Mucosa of descending colon (tissue), 3 donors: ENCODE measurements around the gene TRIM25. TPM values are rescaled to one million over a fixed set of nuclear protein-coding genes. Genes with fewer than 3 reads are reported as not detected.

ENCODE experiments used
- ATAC-seq: fragments of 200-7000 bp; cut with Tn5 transposase; one replicate; pipeline ENCODE4 v1.9.1; 2020; ENCODE audit warnings: mild to moderate bottlenecking, moderate library complexity
- DNase-seq, 3 donors: peaks; one replicate each; pipeline ENCODE4 v3.0.0-alpha.2; 2020
- H3K36me3 ChIP-seq: fragments of 200-600 bp; one replicate; pipeline ENCODE4 v1.8.0; 2021; ENCODE audit warnings: low read depth, mild to moderate bottlenecking
- H3K4me1 ChIP-seq: fragments of 200-600 bp; one replicate; pipeline ENCODE4 v1.8.0; 2021; ENCODE audit warnings: low read depth, mild to moderate bottlenecking
- H3K4me3 ChIP-seq: fragments of 200-600 bp; one replicate; pipeline ENCODE4 v1.8.0; 2021; ENCODE audit warnings: mild to moderate bottlenecking
- H3K9me3 ChIP-seq: fragments of 200-600 bp; one replicate; pipeline ENCODE4 v1.8.0; 2021; ENCODE audit warnings: mild to moderate bottlenecking
- CTCF ChIP-seq: fragments of 200-600 bp; IDR thresholded peaks from one replicate; pipeline ENCODE4 v1.8.0; 2022; ENCODE audit warnings: antibody characterized with exemption, mild to moderate bottlenecking
- intact Hi-C, 2 donors: fragments of 100-400 bp; cut with DNase I in 1 of 2; cut with micrococcal nuclease in 1 of 2; formaldehyde crosslinking; loops; one replicate each; pipeline versions ENCODE4 v1.11.0 to v1.11.1; 2022; cut with DNase I, micrococcal nuclease
- total RNA-seq, 3 donors: library from RNA; stranded (reverse); fragmentation: NEBNext Ultra II Directional in 2 of 3; extraction: Animal tissue kit (Norgen Biotek cat#: 25700) in 2 of 3; gene quantifications; one replicate each; pipeline versions ENCODE4 v1.2.1 to v1.2.4, GENCODE V29; 2021 to 2023
- donor health status: DM: no; HTN: no; CAD: no; lungs with moderate emphysema.
- donor health status: DM: no; HTN: no; CAD: no.
- donor health status: DM: no; HTN: yes; CAD: no.

The TRIM25 gene
- total RNA-seq, 3 donors from 2014 or later = 76.1 to 130 (median 115) TPM

DNA sequence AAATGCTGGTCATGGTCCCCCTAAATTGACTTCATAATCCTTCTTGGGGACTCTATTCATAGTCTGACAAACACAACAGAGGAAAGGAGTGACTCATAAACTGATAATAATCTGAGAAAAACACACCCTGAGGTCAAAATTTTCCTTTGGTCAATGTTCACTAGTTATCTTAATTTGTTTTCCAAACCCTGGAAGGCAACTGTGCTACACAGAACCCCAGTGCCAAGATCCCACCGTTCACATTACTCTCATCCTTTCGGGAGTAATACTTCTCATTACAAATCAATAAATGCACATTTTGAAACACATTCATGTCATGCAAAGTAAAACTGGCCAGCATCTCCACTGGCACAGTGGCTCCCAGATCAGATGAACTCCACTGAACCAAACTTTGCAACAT is 23.8 kb upstream of the TRIM25 start:
- H3K4me3 ChIP-seq = no peak overlapping the region
- intact Hi-C loops = no loop called here
- no peaks in the 10 kb centered on the region for H3K4me1 ChIP-seq
- no peaks in the 10 kb centered on the region for H3K9me3 ChIP-seq
- TF ChIP-seq CTCF = no peak
- ATAC-seq (no peak), DNase-seq (no peak)
- H3K36me3 ChIP-seq = no peaks in the 10 kb centered on the region

DNA sequence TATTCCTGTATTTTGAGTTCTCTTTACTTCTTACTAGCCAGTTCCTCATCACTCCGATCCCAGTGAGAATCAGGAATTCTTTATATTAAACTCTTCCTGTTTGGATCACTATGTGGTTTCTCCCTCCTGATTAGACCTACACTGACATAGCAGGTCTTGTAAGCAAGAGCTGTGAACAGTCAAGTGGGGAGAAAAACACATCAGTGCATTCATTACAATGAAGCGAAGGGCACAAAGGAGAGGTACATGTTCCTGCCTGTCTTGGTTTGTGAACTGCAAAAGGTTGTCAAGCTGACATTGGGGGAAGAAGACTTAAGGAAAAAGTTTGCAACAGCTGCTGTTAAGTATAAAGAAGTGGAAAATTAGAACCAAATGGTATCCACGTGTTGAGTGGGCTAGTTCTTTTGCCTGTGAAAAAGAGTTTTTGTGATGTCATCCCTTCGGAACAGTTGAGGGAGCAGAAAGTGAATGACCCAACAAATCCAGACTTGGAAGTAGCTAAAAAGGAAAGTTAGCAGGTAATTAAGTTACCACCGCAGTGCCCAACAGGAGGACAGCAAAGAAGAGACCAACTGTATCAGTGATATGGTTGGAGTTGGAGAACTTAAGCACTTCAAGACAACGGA is 23.0 kb upstream of the TRIM25 start:
- Histone ChIP-seq H3K36me3 (no peaks in the 10 kb centered on the region), H3K4me1 (no peaks in the 10 kb centered on the region), H3K9me3 (no peaks in the 10 kb centered on the region), H3K4me3 (no peak overlapping the region)
- TF ChIP-seq CTCF = no peak
- ATAC-seq (no peak), DNase-seq (no peak)
- intact Hi-C loops = no loop called here

DNA sequence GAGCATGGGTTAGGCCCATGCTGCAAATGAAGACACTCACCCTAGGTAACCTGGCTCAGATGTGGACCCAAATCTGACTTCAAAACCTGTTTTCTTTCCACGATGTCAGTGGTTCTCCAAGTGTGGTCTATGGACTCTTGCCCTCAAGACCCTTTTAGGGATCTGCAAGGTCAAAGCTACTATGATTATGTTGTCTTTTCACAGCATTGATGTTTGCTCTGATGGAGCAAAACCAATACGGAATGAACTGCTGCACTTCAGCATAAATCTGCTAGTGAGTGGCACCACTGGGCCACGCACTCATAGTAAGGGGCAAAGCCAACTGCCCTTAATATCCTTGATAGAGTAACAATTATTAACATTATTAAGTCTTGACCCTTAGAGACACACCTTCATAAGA is 21.6 kb upstream of the TRIM25 start:
- Histone ChIP-seq H3K36me3 (no peaks in the 10 kb centered on the region), H3K9me3 (peaks cover 7% of the 10 kb centered on the region), H3K4me1 (no peaks in the 10 kb centered on the region), H3K4me3 (no peak overlapping the region)
- intact Hi-C loops = no loop called here
- DNase-seq (no peak), ATAC-seq (no peak)
- no peak for TF ChIP-seq CTCF

- Histone ChIP-seq H3K36me3 (no peaks in the 10 kb centered on the region), H3K4me3 (no peak overlapping the region), H3K9me3 (peaks cover 19% of the 10 kb centered on the region), H3K4me1 (no peaks in the 10 kb centered on the region)
- intact Hi-C loops = no loop called here
- ATAC-seq (no peak), DNase-seq (no peak)
- TF ChIP-seq CTCF = no peak
Measured at GRCh38 chr17:56934280-56934679, 20.4 kb upstream of the TRIM25 start.

DNA sequence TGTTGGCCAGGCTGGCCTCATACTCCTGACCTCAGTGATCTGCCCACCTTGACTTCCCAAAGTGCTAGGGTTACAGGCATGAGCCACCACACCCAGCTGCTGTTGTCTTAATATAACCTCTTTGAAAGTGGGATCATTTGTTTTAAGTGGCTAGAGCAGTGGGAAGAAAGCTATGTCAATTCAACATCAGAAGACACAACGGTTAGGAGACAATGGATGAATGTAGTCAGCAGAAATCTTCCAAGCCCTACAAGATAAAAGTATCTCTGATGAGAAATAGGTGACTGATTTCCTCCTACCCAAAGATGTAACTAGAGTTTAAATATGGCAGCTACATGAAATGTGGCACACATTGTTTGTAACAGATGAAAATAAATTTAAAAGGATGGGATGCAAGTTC is 20.0 kb upstream of the TRIM25 start:
- intact Hi-C loops = no loop called here
- Histone ChIP-seq H3K9me3 (peaks cover 23% of the 10 kb centered on the region), H3K4me3 (no peak overlapping the region), H3K4me1 (no peaks in the 10 kb centered on the region), H3K36me3 (no peaks in the 10 kb centered on the region)
- no peak for TF ChIP-seq CTCF
- DNase-seq (no peak), ATAC-seq (no peak)
